22Rv1 (cell line): ENCODE measurements around the gene PER2.

Experiments used
- CTCF ChIP-seq: fragments of 450-650 bp; IDR thresholded peaks from 2 replicates; pipeline ENCODE4 v1.5.1; 2017; ENCODE audit warnings: mild to moderate bottlenecking
- ZFX ChIP-seq: fragments of 450-650 bp; IDR thresholded peaks from 2 replicates; pipeline ENCODE4 v1.6.1; 2017; ENCODE audit warnings: antibody characterized with exemption, borderline replicate concordance

- TF ChIP-seq CTCF (no peak), ZFX (no peak)
Observed at GRCh38 chr2:238313289-238313990, 25.0 kb upstream of the PER2 start.
